Kidney capillary endothelial cell (primary cell): ENCODE measurements around the gene NFKBIB.

ENCODE experiments used
- DNase-seq: peaks from one replicate; pipeline ENCODE4 v3.0.0-alpha.2; 2018; ENCODE audit warnings: low spot score

Gene NFKBIB

DNA sequence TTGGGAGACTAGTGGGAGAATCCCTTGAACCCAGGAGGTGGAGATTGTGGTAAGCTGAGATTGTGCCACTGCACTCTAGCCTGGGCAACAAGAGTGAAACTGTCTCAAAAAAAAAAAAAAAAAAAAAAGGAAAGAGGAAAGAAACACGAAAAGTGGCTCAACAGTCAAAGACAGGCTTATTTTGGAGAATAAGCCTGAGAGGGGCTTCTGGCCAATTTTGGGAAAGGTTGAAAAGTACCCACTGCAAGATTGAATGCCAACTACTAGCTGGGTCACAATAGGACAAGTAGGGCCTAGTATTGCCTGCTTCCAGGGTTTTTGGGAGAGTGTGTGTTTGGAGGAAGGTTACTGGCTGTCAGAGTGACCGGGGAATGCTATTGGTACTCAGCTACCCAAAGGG, 58.5 kb downstream of the NFKBIB start:
- DNase-seq, result no peak
